Cerebellar cortex (tissue), 1 donor: Measurements from ENCODE around the gene ANKRD36B.
A peak's percentile ranks its signal among the peaks of the same experiment; 100 is the strongest.
"Not testable (repeated sequence)": the region's sequence is repeated elsewhere in the genome, so short reads cannot be mapped to it uniquely, and the experiment has no call there.

ENCODE experiments used
- DNase-seq: peaks from one replicate; pipeline ENCODE4 v3.0.0-alpha.2; 2015; ENCODE audit warnings: low spot score

Gene ANKRD36B

GRCh38 chr2:97549058-97549457 is 40.6 kb downstream of the ANKRD36B start:
- not testable (repeated sequence) for DNase-seq

GRCh38 chr2:97548536-97548935 is 41.1 kb downstream of the ANKRD36B start:
- DNase-seq: not testable (repeated sequence)

GRCh38 chr2:97546711-97547110 is 43.0 kb downstream of the ANKRD36B start:
- DNase-seq: no peak

GRCh38 chr2:97544911-97545310 is 44.8 kb downstream of the ANKRD36B start:
- DNase-seq: not testable (repeated sequence)

GRCh38 chr2:97525904-97526303 is 63.8 kb downstream of the ANKRD36B start:
- not testable (repeated sequence) for DNase-seq

- not testable (repeated sequence) for DNase-seq
Observed at GRCh38 chr2:97523816-97524215, 65.9 kb downstream of the ANKRD36B start.

GRCh38 chr2:97522916-97523555 is 66.6 kb downstream of the ANKRD36B start:
- not testable (repeated sequence) for DNase-seq

- DNase-seq: not testable (repeated sequence)
Observed at GRCh38 chr2:97495651-97496050, 94.0 kb downstream of the ANKRD36B start.

- DNase-seq: peak; percentile 0
Observed at GRCh38 chr2:97490141-97490540, 99.5 kb downstream of the ANKRD36B start.
